AML-193 (cell line): Measurements from ENCODE around the gene SPATA20.

Source experiments
- DNase-seq, 2 experiments: peaks; one replicate each; lab custom pipeline; 2025; lab: John Stamatoyannopoulos, UW

SPATA20 gene

GRCh38 chr17:50547035-50547735, at the start of gene SPATA20:
TSS of gene SPATA20 (plus strand) at chr17:50547174. CDS start at chr17:50547209, 35 bp downstream.
- DNase-seq, result peak; percentile 88 to 90

- DNase-seq, result no peak
Observed at GRCh38 chr17:50498021-50498874, 48.7 kb upstream of the SPATA20 start.

GRCh38 chr17:50499270-50499669, 47.7 kb upstream of the SPATA20 start:
- DNase-seq, result no peak

- no peak for DNase-seq
Observed at GRCh38 chr17:50499721-50500120, 47.3 kb upstream of the SPATA20 start.

- DNase-seq, result peak; percentile 35 to 44
Observed at GRCh38 chr17:50501054-50501453, 45.9 kb upstream of the SPATA20 start.

- no peak for DNase-seq
Observed at GRCh38 chr17:50502301-50502990, 44.5 kb upstream of the SPATA20 start.

GRCh38 chr17:50505591-50506130, 41.3 kb upstream of the SPATA20 start:
- DNase-seq, result no peak

GRCh38 chr17:50506298-50506697, 40.7 kb upstream of the SPATA20 start:
- DNase-seq, result no peak

GRCh38 chr17:50507871-50508572, 39.0 kb upstream of the SPATA20 start, which contains the start of gene MYCBPAP:
TSS of gene MYCBPAP (plus strand) at chr17:50508439. CDS start at chr17:50508675, 236 bp downstream.
- no peak for DNase-seq

- DNase-seq, result no peak
Observed at GRCh38 chr17:50508573-50509460, 38.2 kb upstream of the SPATA20 start.

- no peak for DNase-seq
Observed at GRCh38 chr17:50511058-50511457, 35.9 kb upstream of the SPATA20 start.

GRCh38 chr17:50513495-50513894, 33.5 kb upstream of the SPATA20 start:
- DNase-seq, result no peak

- DNase-seq, result no peak
Observed at GRCh38 chr17:50514388-50514787, 32.6 kb upstream of the SPATA20 start.

GRCh38 chr17:50514936-50515702, 31.9 kb upstream of the SPATA20 start:
- peak; percentile 72 to 82 for DNase-seq

- DNase-seq, result no peak
Observed at GRCh38 chr17:50517011-50517410, 30.0 kb upstream of the SPATA20 start.

- no peak for DNase-seq
Observed at GRCh38 chr17:50517504-50518383, 29.2 kb upstream of the SPATA20 start.

- DNase-seq, result no peak
Observed at GRCh38 chr17:50518384-50519023, 28.5 kb upstream of the SPATA20 start.

- no peak for DNase-seq
Observed at GRCh38 chr17:50519141-50519834, 27.7 kb upstream of the SPATA20 start.
